T-helper 1 cell treated with Interleukin-12 subunit alpha and Interleukin-12 subunit beta and Interleukin-4 antibody, amounts not matched to agents 30 μg/mL and 1 μg/mL, for 36 hours (primary cell): Measurements from ENCODE around the gene KAT2B.

Experiments
- H3K27ac Mint-ChIP-seq: one replicate; pipeline ENCODE4 v1.8.0; 2021; ENCODE audit warnings: mild to moderate bottlenecking, mixed read lengths
- H3K27me3 Mint-ChIP-seq: one replicate; pipeline ENCODE4 v1.8.0; 2021; ENCODE audit warnings: low read depth, mixed read lengths
- H3K36me3 Mint-ChIP-seq: one replicate; pipeline ENCODE4 v1.8.0; 2021; ENCODE audit warnings: low read depth, mixed read lengths
- H3K4me1 Mint-ChIP-seq: one replicate; pipeline ENCODE4 v1.8.0; 2021; ENCODE audit warnings: low read depth, mixed read lengths
- H3K4me3 Mint-ChIP-seq: one replicate; pipeline ENCODE4 v1.8.0; 2021; ENCODE audit warnings: mild to moderate bottlenecking, moderate library complexity, mixed read lengths
- H3K9me3 Mint-ChIP-seq: one replicate; pipeline ENCODE4 v1.8.0; 2021; ENCODE audit warnings: mixed read lengths

Gene KAT2B

DNA sequence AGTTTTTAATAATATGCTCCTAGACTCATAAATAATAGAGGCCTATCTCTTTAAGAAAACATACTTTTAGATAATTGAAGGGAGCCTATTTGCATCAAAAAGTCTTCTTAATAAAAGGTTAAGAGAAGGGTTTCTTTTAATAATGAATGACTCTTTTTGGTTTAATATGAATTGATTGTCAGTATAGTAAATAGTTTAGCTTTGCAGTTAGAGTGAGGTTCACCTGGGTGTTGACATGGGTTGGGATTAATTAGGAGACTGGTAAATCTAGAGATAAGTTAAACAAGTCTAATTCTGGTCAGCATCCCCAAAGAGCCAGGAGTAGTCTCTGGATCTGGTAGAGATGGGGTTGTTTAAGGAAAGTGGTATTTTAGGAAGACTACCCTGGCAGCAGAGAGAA, 43.0 kb downstream of the KAT2B start:
- Mint-ChIP-seq H3K4me3 (no peak overlapping the region), H3K9me3 (peaks cover 2% of the 10 kb centered on the region), H3K27ac (no peak overlapping the region), H3K27me3 (no peaks in the 10 kb centered on the region), H3K36me3 (peaks cover 40% of the 10 kb centered on the region), H3K4me1 (peaks cover 24% of the 10 kb centered on the region)

DNA sequence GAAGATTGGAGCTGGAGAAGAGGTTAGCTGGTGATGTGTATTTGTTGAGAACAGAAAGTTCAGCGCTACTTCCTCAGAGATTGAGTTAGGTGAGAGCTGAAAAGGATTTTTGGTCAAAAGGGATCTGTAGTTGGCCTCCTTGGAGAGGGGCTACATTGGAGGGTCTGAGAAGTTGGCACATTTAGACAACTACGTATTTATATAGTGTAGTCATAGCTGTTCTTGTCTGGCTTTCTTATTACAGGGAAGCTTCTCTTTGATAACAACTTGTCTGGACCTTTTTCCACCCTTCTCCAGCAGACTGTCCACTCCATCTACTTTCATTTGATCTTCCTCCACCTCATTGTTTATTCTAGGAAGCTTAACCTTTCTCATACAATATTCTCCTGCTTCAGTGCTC, 43.7 kb downstream of the KAT2B start:
- Mint-ChIP-seq H3K36me3 (peaks cover 44% of the 10 kb centered on the region), H3K27ac (no peak overlapping the region), H3K4me1 (peaks cover 24% of the 10 kb centered on the region), H3K27me3 (no peaks in the 10 kb centered on the region), H3K4me3 (no peak overlapping the region), H3K9me3 (peaks cover 9% of the 10 kb centered on the region)

- H3K27ac Mint-ChIP-seq, result no peak overlapping the region
- peaks cover 74% of the 10 kb centered on the region for H3K36me3 Mint-ChIP-seq
These were observed 51.2 kb downstream of the KAT2B start for GRCh38 chr3:20091331-20092047.

GRCh38 chr3:20095470-20095869, 55.2 kb downstream of the KAT2B start:
- Mint-ChIP-seq H3K27me3 (no peaks in the 10 kb centered on the region), H3K36me3 (peaks cover 72% of the 10 kb centered on the region), H3K27ac (no peak overlapping the region), H3K4me3 (no peak overlapping the region), H3K4me1 (peaks cover 44% of the 10 kb centered on the region), H3K9me3 (peaks cover 2% of the 10 kb centered on the region)

More at GRCh38 chr3:20091331-20092047, 51.2 kb downstream of the KAT2B start:
- Mint-ChIP-seq H3K4me1 (peaks cover 22% of the 10 kb centered on the region), H3K27me3 (no peaks in the 10 kb centered on the region), H3K9me3 (peaks cover 26% of the 10 kb centered on the region), H3K4me3 (no peak overlapping the region)

DNA sequence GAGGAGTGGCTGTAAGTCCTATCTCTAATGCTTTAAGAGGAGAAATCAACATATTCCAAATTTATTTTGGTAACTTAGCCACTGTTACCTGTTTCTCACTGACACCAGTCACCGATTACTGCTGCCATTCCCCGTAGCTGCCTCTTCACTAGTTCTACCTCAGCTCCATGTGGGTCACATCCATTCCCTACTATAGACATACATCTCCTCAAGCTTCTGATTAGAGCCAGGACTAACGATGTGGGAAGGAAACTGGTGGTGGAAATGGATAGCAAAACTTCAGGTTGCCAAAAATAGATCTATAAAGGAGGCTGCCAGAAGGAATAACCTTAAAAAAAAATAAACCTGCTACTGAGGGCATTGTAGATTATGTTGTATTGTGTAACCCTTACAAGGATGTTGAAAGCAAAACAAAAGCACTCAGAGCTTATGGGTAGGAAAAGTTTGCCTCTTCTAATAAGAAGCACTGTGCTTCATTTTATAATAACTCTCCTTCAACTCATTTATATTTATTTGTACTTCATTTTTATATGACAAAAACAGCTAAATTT, 56.0 kb downstream of the KAT2B start:
- Mint-ChIP-seq H3K27me3 (no peaks in the 10 kb centered on the region), H3K9me3 (no peaks in the 10 kb centered on the region), H3K36me3 (peaks cover 72% of the 10 kb centered on the region), H3K4me3 (no peak overlapping the region), H3K4me1 (peaks cover 50% of the 10 kb centered on the region), H3K27ac (no peak overlapping the region)

DNA sequence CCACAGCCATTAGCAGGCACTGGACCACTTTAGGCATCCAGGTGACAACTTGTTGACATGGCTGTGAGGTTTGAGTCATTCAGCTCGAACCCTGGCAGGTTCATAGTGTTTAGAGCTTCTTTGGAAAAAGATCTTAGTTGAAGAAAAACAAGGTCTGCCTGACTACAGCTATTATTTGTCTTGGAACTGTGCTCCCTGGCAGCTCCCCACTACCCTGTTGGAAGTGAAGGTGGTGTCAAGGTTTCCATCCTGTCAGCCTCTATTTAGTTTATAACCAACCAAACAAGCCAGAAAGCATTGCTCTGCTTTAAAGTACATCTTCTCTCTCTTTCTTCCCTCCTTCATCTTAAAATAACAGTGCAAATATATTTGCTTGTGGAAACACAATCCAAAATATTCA, 56.8 kb downstream of the KAT2B start:
- Mint-ChIP-seq H3K27ac (no peak overlapping the region), H3K27me3 (no peaks in the 10 kb centered on the region), H3K4me3 (no peak overlapping the region), H3K4me1 (peaks cover 52% of the 10 kb centered on the region), H3K36me3 (peaks cover 66% of the 10 kb centered on the region), H3K9me3 (no peaks in the 10 kb centered on the region)

- H3K4me3 Mint-ChIP-seq, result peak overlapping the region; percentile 49
- H3K4me1 Mint-ChIP-seq, result peaks cover 62% of the 10 kb centered on the region
- H3K27me3 Mint-ChIP-seq, result no peaks in the 10 kb centered on the region
- H3K9me3 Mint-ChIP-seq, result no peaks in the 10 kb centered on the region
- peaks cover 62% of the 10 kb centered on the region for H3K36me3 Mint-ChIP-seq
- peak overlapping the region; percentile 83 for H3K27ac Mint-ChIP-seq
These were observed 58.8 kb downstream of the KAT2B start for GRCh38 chr3:20099060-20099459.

DNA sequence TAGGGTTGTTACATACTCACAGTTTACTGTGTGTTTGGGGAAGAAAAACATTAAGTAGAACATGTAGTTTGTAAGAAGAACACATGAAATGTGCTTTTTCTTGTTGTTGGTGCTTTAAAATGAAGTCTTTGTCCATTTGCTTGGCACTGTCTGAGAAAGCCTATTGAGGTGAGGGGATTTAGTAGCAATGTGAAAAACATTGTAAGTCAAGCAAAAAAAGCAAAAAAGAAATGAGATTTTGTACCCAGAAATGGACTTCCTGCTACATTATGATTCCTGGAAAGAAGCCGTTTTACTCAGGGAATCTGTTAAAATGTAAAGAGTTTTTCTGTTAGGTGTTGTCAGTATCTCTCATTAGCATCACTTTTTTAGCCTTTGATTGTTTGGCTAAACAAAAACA, 59.9 kb downstream of the KAT2B start:
- H3K27ac Mint-ChIP-seq, result peak overlapping the region; percentile 83
- peaks cover 66% of the 10 kb centered on the region for H3K4me1 Mint-ChIP-seq
- no peaks in the 10 kb centered on the region for H3K9me3 Mint-ChIP-seq
- H3K27me3 Mint-ChIP-seq, result no peaks in the 10 kb centered on the region
- peak overlapping the region; percentile 14 for H3K4me3 Mint-ChIP-seq
- peaks cover 56% of the 10 kb centered on the region for H3K36me3 Mint-ChIP-seq

GRCh38 chr3:20101041-20101440, 60.8 kb downstream of the KAT2B start:
- H3K36me3 Mint-ChIP-seq, result peaks cover 47% of the 10 kb centered on the region
- H3K27me3 Mint-ChIP-seq, result no peaks in the 10 kb centered on the region
- H3K27ac Mint-ChIP-seq, result peak overlapping the region; percentile 83
- H3K4me3 Mint-ChIP-seq, result peak overlapping the region; percentile 58
- peaks cover 67% of the 10 kb centered on the region for H3K4me1 Mint-ChIP-seq
- no peaks in the 10 kb centered on the region for H3K9me3 Mint-ChIP-seq

- Mint-ChIP-seq H3K36me3 (peaks cover 34% of the 10 kb centered on the region), H3K27ac (peak overlapping the region; percentile 90), H3K27me3 (no peaks in the 10 kb centered on the region), H3K4me1 (peaks cover 63% of the 10 kb centered on the region), H3K9me3 (no peaks in the 10 kb centered on the region), H3K4me3 (peak overlapping the region; percentile 57)
These were observed 63.5 kb downstream of the KAT2B start for GRCh38 chr3:20103731-20104130.

DNA sequence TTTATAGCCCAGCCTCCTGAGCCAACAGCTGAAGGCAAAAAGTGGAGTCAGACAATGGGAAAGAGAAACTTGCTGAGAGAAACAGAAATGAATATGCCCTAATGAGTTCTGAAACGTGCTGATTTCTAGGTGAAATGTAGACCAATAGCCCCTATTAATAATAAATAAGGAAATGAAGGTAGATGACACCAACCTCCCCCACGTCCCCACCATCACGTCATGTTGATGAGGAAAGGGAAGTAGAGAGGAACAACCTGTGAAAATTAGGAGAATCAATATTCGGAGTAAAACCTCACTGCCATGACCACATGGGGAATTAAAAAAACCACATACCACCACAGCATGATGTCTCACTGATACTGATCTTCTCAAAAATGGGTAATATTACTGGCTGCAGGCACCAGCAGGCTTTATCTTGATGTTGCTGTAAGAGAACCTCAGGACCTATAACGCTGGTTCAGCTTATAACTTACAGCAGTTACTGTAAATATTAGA, 64.0 kb downstream of the KAT2B start:
- Mint-ChIP-seq H3K4me3 (peak overlapping the region; percentile 57), H3K4me1 (peaks cover 63% of the 10 kb centered on the region), H3K9me3 (no peaks in the 10 kb centered on the region), H3K36me3 (peaks cover 32% of the 10 kb centered on the region), H3K27ac (peak overlapping the region; percentile 90), H3K27me3 (no peaks in the 10 kb centered on the region)

- H3K27ac Mint-ChIP-seq, result peak overlapping the region; percentile 59
- H3K27me3 Mint-ChIP-seq, result no peaks in the 10 kb centered on the region
- H3K4me3 Mint-ChIP-seq, result no peak overlapping the region
- peaks cover 26% of the 10 kb centered on the region for H3K36me3 Mint-ChIP-seq
- H3K4me1 Mint-ChIP-seq, result peaks cover 51% of the 10 kb centered on the region
- no peaks in the 10 kb centered on the region for H3K9me3 Mint-ChIP-seq
These were observed 65.5 kb downstream of the KAT2B start for GRCh38 chr3:20105513-20106280.

GRCh38 chr3:20107722-20108121, 67.5 kb downstream of the KAT2B start:
- no peak overlapping the region for H3K4me3 Mint-ChIP-seq
- H3K4me1 Mint-ChIP-seq, result peaks cover 39% of the 10 kb centered on the region
- no peak overlapping the region for H3K27ac Mint-ChIP-seq
- peaks cover 36% of the 10 kb centered on the region for H3K36me3 Mint-ChIP-seq
- H3K9me3 Mint-ChIP-seq, result no peaks in the 10 kb centered on the region
- H3K27me3 Mint-ChIP-seq, result no peaks in the 10 kb centered on the region

- H3K9me3 Mint-ChIP-seq, result no peaks in the 10 kb centered on the region
- no peaks in the 10 kb centered on the region for H3K27me3 Mint-ChIP-seq
- no peak overlapping the region for H3K27ac Mint-ChIP-seq
- peaks cover 32% of the 10 kb centered on the region for H3K4me1 Mint-ChIP-seq
- peaks cover 41% of the 10 kb centered on the region for H3K36me3 Mint-ChIP-seq
- H3K4me3 Mint-ChIP-seq, result no peak overlapping the region
These were observed 68.6 kb downstream of the KAT2B start for GRCh38 chr3:20108869-20109268.

DNA sequence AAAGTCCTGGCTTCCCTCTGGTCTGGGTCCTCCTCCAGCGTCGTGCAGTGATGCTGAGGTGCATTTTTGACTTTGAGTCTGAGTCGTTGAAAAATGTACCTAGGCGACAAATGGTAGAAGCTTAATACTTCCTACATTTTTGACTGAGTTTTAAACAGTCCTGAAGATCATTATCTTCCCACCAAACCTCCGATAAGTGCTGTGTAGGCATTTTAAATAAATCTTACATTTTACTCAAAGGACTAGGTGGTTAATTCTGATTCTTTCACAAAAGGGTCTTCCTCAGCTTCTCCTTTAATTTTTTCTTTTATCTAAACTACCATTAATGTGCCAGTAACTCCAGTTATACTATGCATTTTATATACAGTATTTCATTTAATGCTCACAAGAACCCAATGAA, 70.6 kb downstream of the KAT2B start:
- Mint-ChIP-seq H3K4me1 (peaks cover 19% of the 10 kb centered on the region), H3K9me3 (no peaks in the 10 kb centered on the region), H3K27ac (no peak overlapping the region), H3K27me3 (no peaks in the 10 kb centered on the region), H3K36me3 (peaks cover 53% of the 10 kb centered on the region), H3K4me3 (no peak overlapping the region)
